ENCODE data around the gene RELL2.

RELL2 gene

DNA sequence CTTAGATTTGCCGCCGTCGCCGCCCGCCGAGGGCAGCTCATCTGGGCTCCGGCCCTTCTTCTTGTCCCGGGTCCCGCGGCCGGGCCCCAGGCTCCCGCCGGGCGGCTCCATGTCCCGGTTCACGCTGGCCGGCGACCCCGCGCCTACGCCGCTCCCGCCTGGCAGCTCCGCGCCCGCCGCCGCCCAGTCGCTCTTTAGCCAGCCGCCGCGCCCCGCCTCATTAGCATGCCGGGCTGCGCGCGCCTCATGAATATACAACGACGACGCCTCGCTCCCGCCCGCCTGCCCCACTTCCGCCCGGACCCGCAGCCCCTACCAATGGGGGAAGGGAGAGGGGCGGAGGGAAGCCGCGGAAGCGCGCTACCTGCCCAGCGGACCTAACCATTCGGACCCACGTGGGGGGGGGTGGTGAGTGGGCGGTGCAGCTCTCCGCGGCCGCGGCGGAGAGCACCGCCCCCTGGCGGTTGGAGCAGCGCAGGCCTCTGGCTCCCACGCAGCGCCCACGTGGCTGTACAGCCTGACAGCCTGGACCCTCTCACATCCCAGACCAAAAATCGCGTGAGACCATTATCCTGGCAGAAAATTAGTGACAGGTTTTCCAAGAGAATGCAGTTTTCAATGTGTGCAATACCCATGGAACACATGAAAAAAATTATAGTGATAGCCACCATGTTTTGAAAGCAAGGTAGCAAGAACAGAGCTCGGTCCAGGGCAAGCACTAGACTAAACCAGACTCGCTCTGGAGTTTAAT lies 17.8 kb upstream of the RELL2 start, which contains the start of gene DIAPH1 (continued):
- TF ChIP-seq, protein P1, sequence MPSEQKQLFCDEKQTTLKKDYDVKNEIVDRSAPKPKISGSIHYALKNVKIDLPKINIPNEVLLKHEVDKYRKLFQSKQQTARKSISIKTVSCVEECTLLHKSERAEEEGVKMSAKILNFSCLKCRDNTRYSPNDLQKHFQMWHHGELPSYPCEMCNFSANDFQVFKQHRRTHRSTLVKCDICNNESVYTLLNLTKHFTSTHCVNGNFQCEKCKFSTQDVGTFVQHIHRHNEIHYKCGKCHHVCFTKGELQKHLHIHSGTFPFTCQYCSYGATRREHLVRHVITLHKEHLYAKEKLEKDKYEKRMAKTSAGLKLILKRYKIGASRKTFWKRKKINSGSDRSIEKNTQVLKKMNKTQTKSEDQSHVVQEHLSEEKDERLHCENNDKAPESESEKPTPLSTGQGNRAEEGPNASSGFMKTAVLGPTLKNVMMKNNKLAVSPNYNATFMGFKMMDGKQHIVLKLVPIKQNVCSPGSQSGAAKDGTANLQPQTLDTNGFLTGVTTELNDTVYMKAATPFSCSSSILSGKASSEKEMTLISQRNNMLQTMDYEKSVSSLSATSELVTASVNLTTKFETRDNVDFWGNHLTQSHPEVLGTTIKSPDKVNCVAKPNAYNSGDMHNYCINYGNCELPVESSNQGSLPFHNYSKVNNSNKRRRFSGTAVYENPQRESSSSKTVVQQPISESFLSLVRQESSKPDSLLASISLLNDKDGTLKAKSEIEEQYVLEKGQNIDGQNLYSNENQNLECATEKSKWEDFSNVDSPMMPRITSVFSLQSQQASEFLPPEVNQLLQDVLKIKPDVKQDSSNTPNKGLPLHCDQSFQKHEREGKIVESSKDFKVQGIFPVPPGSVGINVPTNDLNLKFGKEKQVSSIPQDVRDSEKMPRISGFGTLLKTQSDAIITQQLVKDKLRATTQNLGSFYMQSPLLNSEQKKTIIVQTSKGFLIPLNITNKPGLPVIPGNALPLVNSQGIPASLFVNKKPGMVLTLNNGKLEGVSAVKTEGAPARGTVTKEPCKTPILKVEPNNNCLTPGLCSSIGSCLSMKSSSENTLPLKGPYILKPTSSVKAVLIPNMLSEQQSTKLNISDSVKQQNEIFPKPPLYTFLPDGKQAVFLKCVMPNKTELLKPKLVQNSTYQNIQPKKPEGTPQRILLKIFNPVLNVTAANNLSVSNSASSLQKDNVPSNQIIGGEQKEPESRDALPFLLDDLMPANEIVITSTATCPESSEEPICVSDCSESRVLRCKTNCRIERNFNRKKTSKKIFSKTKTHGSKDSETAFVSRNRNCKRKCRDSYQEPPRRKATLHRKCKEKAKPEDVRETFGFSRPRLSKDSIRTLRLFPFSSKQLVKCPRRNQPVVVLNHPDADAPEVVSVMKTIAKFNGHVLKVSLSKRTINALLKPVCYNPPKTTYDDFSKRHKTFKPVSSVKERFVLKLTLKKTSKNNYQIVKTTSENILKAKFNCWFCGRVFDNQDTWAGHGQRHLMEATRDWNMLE (tag by site-specific recombination; conservative IDR thresholded peaks at IDR 0.05; ENCODE audit: low read depth), result 0 out of 2 replicates have a peak, but pooled peaks have one; percentile 38
- TF ChIP-seq, protein P2, sequence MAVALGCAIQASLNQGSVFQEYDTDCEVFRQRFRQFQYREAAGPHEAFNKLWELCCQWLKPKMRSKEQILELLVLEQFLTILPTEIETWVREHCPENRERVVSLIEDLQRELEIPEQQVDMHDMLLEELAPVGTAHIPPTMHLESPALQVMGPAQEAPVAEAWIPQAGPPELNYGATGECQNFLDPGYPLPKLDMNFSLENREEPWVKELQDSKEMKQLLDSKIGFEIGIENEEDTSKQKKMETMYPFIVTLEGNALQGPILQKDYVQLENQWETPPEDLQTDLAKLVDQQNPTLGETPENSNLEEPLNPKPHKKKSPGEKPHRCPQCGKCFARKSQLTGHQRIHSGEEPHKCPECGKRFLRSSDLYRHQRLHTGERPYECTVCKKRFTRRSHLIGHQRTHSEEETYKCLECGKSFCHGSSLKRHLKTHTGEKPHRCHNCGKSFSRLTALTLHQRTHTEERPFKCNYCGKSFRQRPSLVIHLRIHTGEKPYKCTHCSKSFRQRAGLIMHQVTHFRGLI (tag by site-specific recombination; IDR thresholded peaks at IDR 0.05), result peak; percentile 62
- TF ChIP-seq ZNF24 (tag by site-specific recombination; IDR thresholded peaks at IDR 0.05), result peak; percentile 88
- TF ChIP-seq ZNF544 (tag by site-specific recombination; IDR thresholded peaks at IDR 0.05), result no peak
- no peak; the same call in none of the 2 replicates for TF ChIP-seq ZSCAN23 (tag by site-specific recombination; IDR thresholded peaks at IDR 0.05)
- TF ChIP-seq, protein P3, sequence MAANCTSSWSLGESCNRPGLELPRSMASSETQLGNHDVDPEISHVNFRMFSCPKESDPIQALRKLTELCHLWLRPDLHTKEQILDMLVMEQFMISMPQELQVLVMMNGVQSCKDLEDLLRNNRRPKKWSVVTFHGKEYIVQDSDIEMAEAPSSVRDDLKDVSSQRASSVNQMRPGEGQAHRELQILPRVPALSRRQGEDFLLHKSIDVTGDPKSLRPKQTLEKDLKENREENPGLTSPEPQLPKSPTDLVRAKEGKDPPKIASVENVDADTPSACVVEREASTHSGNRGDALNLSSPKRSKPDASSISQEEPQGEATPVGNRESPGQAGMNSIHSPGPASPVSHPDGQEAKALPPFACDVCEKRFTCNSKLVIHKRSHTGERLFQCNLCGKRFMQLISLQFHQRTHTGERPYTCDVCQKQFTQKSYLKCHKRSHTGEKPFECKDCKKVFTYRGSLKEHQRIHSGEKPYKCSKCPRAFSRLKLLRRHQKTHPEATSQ (tag by site-specific recombination; IDR thresholded peaks at IDR 0.05), result peak; percentile 86
- TF ChIP-seq ZNF350 (tag by site-specific recombination; IDR thresholded peaks at IDR 0.05), result no peak
- TF ChIP-seq ZNF211 (tag by site-specific recombination; IDR thresholded peaks at IDR 0.05; ENCODE audit: low read depth), result no peak
- TF ChIP-seq SP2 (tag by site-specific recombination; IDR thresholded peaks at IDR 0.05), result peak; percentile 93
- TF ChIP-seq PRDM2 (tag by site-specific recombination; IDR thresholded peaks at IDR 0.05; ENCODE audit: borderline replicate concordance), result no peak
- TF ChIP-seq ZNF394 (tag by site-specific recombination; IDR thresholded peaks at IDR 0.05; ENCODE audit: borderline replicate concordance), result peak; percentile 78
- TF ChIP-seq ZBTB11 (tag by site-specific recombination; conservative IDR thresholded peaks at IDR 0.05; ENCODE audit: low read depth), result peak; percentile 87
- no peak for TF ChIP-seq GFI1B (tag by site-specific recombination; IDR thresholded peaks at IDR 0.05)
- TF ChIP-seq, protein P4, sequence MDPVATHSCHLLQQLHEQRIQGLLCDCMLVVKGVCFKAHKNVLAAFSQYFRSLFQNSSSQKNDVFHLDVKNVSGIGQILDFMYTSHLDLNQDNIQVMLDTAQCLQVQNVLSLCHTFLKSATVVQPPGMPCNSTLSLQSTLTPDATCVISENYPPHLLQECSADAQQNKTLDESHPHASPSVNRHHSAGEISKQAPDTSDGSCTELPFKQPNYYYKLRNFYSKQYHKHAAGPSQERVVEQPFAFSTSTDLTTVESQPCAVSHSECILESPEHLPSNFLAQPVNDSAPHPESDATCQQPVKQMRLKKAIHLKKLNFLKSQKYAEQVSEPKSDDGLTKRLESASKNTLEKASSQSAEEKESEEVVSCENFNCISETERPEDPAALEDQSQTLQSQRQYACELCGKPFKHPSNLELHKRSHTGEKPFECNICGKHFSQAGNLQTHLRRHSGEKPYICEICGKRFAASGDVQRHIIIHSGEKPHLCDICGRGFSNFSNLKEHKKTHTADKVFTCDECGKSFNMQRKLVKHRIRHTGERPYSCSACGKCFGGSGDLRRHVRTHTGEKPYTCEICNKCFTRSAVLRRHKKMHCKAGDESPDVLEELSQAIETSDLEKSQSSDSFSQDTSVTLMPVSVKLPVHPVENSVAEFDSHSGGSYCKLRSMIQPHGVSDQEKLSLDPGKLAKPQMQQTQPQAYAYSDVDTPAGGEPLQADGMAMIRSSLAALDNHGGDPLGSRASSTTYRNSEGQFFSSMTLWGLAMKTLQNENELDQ (tag by site-specific recombination; IDR thresholded peaks at IDR 0.05; ENCODE audit: low read depth), result no peak
- TF ChIP-seq KLF7 (tag by site-specific recombination; IDR thresholded peaks at IDR 0.05; ENCODE audit: borderline replicate concordance), result peak; percentile 92
- TF ChIP-seq ZNF514 (tag by site-specific recombination; IDR thresholded peaks at IDR 0.05), result no peak
- TF ChIP-seq ZFP69B (tag by site-specific recombination; IDR thresholded peaks at IDR 0.05), result peak; percentile 81

Measured in HEK293 (cell line).